ENCODE results near the gene MYOG.

Gene MYOG

DNA sequence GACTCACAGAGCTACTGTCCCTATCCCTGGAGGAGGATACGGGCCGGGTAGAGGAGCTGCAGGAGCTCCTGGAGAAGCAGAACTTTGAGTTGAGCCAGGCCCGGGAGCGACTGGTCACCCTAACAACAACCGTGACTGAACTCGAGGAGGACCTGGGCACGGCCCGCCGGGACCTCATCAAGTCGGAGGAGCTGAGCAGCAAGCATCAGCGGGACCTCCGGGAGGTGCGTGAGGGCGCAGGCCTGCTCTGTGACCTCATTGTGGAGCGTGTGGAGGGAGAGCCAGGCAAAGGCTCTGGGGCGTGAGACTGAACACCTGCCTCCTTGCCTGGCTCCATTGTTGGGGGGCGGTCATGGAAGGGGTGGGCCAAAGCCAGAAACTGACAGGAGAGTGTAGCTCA is 40.5 kb downstream of the MYOG start:
- no peak overlapping the region for H3K4me3 ChIP-seq (replicated peaks in 1 of 2; ENCODE audit: low read depth in 2 of 2, low read length in 2 of 2)
- TF ChIP-seq, protein P1, sequence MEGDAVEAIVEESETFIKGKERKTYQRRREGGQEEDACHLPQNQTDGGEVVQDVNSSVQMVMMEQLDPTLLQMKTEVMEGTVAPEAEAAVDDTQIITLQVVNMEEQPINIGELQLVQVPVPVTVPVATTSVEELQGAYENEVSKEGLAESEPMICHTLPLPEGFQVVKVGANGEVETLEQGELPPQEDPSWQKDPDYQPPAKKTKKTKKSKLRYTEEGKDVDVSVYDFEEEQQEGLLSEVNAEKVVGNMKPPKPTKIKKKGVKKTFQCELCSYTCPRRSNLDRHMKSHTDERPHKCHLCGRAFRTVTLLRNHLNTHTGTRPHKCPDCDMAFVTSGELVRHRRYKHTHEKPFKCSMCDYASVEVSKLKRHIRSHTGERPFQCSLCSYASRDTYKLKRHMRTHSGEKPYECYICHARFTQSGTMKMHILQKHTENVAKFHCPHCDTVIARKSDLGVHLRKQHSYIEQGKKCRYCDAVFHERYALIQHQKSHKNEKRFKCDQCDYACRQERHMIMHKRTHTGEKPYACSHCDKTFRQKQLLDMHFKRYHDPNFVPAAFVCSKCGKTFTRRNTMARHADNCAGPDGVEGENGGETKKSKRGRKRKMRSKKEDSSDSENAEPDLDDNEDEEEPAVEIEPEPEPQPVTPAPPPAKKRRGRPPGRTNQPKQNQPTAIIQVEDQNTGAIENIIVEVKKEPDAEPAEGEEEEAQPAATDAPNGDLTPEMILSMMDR (IDR thresholded peaks at IDR 0.05; ENCODE audit: low read depth, low read length): no peak
- no peak for DNase-seq (ENCODE audit: low read depth in 2 of 2)

DNA sequence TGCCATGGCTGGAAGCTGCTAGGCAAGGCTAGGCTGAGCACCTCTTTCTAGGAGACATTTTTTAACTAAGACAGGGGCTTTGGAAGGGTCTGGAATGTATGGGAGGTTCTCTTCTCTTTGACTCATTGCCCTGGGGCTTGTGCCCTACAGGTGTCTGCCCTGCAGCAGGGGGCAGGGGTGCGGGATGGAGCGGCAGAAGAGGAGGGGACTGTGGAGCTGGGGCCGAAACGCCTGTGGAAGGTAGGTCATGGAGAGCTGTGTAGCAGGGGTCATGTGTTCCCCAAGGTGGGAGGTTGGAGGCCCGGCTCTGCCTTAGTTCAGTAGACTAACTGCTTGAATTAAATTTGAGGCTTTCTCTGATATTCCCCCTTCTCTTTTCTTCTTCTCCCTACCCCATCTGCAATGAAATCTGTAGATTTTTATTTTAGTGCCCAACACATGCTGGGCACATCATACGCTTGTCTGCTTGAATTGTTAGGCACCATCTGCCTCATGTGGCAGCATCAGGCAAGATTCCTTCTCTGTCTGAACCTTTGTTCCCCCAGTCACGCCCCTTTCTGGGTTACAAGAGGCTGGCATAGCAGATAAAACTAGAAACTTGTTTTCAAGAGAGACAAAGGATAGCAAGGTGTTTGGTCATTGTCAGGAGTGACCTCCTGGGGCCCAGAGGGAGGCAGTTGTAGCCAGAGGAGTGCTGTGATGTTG is 41.1 kb downstream of the MYOG start:
- no peak overlapping the region for H3K4me3 ChIP-seq (replicated peaks in 1 of 2; ENCODE audit: low read depth in 2 of 2, low read length in 2 of 2)
- TF ChIP-seq, protein P1 (IDR thresholded peaks at IDR 0.05; ENCODE audit: low read depth, low read length): no peak
- DNase-seq (ENCODE audit: low read depth in 2 of 2): no peak

GRCh38 chr1:203043830-203044545 is 41.8 kb downstream of the MYOG start:
- TF ChIP-seq, protein P1 (IDR thresholded peaks at IDR 0.05; ENCODE audit: low read depth, low read length): no peak
- no peak for DNase-seq (ENCODE audit: low read depth in 2 of 2)
- H3K4me3 ChIP-seq (replicated peaks in 1 of 2; ENCODE audit: low read depth in 2 of 2, low read length in 2 of 2): no peak overlapping the region

GRCh38 chr1:203041351-203041932 is 44.4 kb downstream of the MYOG start:
- no peak for DNase-seq (ENCODE audit: low read depth in 2 of 2)
- no peak overlapping the region for H3K4me3 ChIP-seq (replicated peaks in 1 of 2; ENCODE audit: low read depth in 2 of 2, low read length in 2 of 2)
- TF ChIP-seq, protein P1 (IDR thresholded peaks at IDR 0.05; ENCODE audit: low read depth, low read length): no peak

GRCh38 chr1:203040513-203041275 is 45.1 kb downstream of the MYOG start:
- no peak for DNase-seq (ENCODE audit: low read depth in 2 of 2)
- TF ChIP-seq, protein P1 (IDR thresholded peaks at IDR 0.05; ENCODE audit: low read depth, low read length): no peak
- no peak overlapping the region for H3K4me3 ChIP-seq (replicated peaks in 1 of 2; ENCODE audit: low read depth in 2 of 2, low read length in 2 of 2)

DNA sequence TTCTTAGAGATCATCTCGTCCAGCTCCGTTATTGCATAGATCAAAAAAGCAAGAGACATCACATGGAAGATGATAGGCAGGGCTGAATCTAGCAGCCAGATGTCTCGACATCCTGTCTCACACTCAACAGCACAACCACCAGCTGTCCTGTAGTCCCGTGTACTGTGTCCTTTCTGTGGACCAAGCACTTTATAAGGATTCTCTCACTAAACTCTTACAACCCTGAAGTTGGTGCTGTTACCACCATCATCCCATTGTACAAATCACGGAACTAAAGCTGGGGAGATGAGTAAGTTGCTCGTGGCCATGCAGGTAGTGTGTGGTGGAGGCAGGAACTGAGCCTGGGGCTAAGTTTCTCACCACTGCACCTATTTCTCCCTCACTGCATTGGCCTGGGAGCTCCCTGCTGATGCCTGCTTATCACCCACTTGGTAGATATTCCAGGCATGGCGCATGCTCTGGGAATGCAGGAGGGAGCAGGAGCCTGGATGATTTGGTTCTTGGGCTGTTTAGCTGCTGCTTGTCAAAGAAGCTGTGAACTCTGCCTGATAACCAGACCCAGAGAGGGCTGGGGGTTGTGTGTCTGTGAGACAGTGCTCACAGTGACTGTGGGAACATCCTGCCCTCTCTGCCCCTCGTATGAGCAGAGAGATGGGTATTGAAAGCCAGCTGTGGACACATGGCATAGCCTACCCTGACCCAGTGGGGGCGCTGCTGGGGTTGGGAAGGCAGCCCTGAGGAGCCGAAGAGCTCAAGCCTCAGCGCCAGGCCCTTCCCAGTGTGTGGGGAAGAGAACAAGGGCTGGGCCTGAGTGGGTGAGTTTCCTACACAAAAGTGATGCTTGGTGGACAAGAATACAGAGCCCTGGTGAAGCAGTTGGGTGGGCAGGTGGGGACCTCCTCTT is 46.0 kb downstream of the MYOG start:
- H3K4me3 ChIP-seq (replicated peaks in 1 of 2; ENCODE audit: low read depth in 2 of 2, low read length in 2 of 2): no peak overlapping the region
- DNase-seq (ENCODE audit: low read depth in 2 of 2): no peak
- TF ChIP-seq, protein P1 (IDR thresholded peaks at IDR 0.05; ENCODE audit: low read depth, low read length): peak; percentile 41
